ENCODE data around the gene GOLGA6B.

GRCh38 chr15:72685301-72685924, 30.9 kb downstream of the GOLGA6B start:
- TF ChIP-seq SP1 (IDR thresholded peaks at IDR 0.05) (no peak), LEF1 (IDR thresholded peaks at IDR 0.05; ENCODE audit: borderline replicate concordance) (no peak), FOXK2 (IDR thresholded peaks at IDR 0.05) (no peak), ELF4 (IDR thresholded peaks at IDR 0.05) (no peak), NFRKB (IDR thresholded peaks at IDR 0.05) (no peak), HDGF (IDR thresholded peaks at IDR 0.05; ENCODE audit: borderline replicate concordance) (no peak), TARDBP (IDR thresholded peaks at IDR 0.05) (no peak)
